ENCODE results near the gene KCND3.
"Not testable (repeated sequence)": the region's sequence is repeated elsewhere in the genome, so short reads cannot be mapped to it uniquely, and the experiment has no call there.

Gene KCND3

GRCh38 chr1:111742938-111743549 lies 246.4 kb downstream of the KCND3 start:
- no peak for TF ChIP-seq ZNF274 (IDR thresholded peaks at IDR 0.05; ENCODE audit: low read depth, low read length)
- no peak overlapping the region for H3K4me3 ChIP-seq (ENCODE audit: low read length)

GRCh38 chr1:111742292-111742691 lies 247.2 kb downstream of the KCND3 start:
- H3K4me3 ChIP-seq (ENCODE audit: low read length), result not testable (repeated sequence)

GRCh38 chr1:111739925-111740765 lies 249.3 kb downstream of the KCND3 start:
- TF ChIP-seq ZNF274 (IDR thresholded peaks at IDR 0.05; ENCODE audit: low read depth, low read length), result no peak
- H3K4me3 ChIP-seq (ENCODE audit: low read length), result peak overlapping the region; percentile 73; the same call in 1 of the 2 replicates

- H3K4me3 ChIP-seq (ENCODE audit: low read length), result peak within 1 kb of the TSS; percentile 73
- TF ChIP-seq ZNF274 (IDR thresholded peaks at IDR 0.05; ENCODE audit: low read depth, low read length), result no peak
Observed at GRCh38 chr1:111739194-111739924, 250.1 kb downstream of the KCND3 start, which contains the start of gene INKA2. INKA2 (minus strand) TSS chr1:111739395; CDS start chr1:111739242, 153 bp downstream.

- H3K4me3 ChIP-seq (ENCODE audit: low read length), result peak overlapping the region; percentile 73
- TF ChIP-seq ZNF274 (IDR thresholded peaks at IDR 0.05; ENCODE audit: low read depth, low read length), result no peak
Observed at GRCh38 chr1:111738436-111739193, 250.9 kb downstream of the KCND3 start.

GRCh38 chr1:111738133-111738435 lies 251.4 kb downstream of the KCND3 start:
- H3K4me3 ChIP-seq (ENCODE audit: low read length), result peak overlapping the region; percentile 73; the same call in 1 of the 2 replicates
- TF ChIP-seq ZNF274 (IDR thresholded peaks at IDR 0.05; ENCODE audit: low read depth, low read length), result no peak

GRCh38 chr1:111737216-111738132 lies 252.0 kb downstream of the KCND3 start:
- peak overlapping the region; percentile 73; the same call in 1 of the 2 replicates for H3K4me3 ChIP-seq (ENCODE audit: low read length)
- TF ChIP-seq ZNF274 (IDR thresholded peaks at IDR 0.05; ENCODE audit: low read depth, low read length), result no peak

- no peak overlapping the region for H3K4me3 ChIP-seq (ENCODE audit: low read length)
- no peak for TF ChIP-seq ZNF274 (IDR thresholded peaks at IDR 0.05; ENCODE audit: low read depth, low read length)
Observed at GRCh38 chr1:111736548-111737215, 252.8 kb downstream of the KCND3 start.

GRCh38 chr1:111735858-111736544 lies 253.5 kb downstream of the KCND3 start:
- no peak overlapping the region for H3K4me3 ChIP-seq (ENCODE audit: low read length)
- TF ChIP-seq ZNF274 (IDR thresholded peaks at IDR 0.05; ENCODE audit: low read depth, low read length), result no peak

- no peak for TF ChIP-seq ZNF274 (IDR thresholded peaks at IDR 0.05; ENCODE audit: low read depth, low read length)
- H3K4me3 ChIP-seq (ENCODE audit: low read length), result no peak overlapping the region
Observed at GRCh38 chr1:111735321-111735720, 254.1 kb downstream of the KCND3 start.

- no peak for TF ChIP-seq ZNF274 (IDR thresholded peaks at IDR 0.05; ENCODE audit: low read depth, low read length)
- no peak overlapping the region for H3K4me3 ChIP-seq (ENCODE audit: low read length)
Observed at GRCh38 chr1:111734856-111735255, 254.6 kb downstream of the KCND3 start.

GRCh38 chr1:111734426-111734825 lies 255.0 kb downstream of the KCND3 start:
- no peak for TF ChIP-seq ZNF274 (IDR thresholded peaks at IDR 0.05; ENCODE audit: low read depth, low read length)
- H3K4me3 ChIP-seq (ENCODE audit: low read length), result no peak overlapping the region

Data from GM08714 (cell line).